Measurements from ENCODE around the gene PRDM15.
A peak's percentile ranks its signal among the peaks of the same experiment; 100 is the strongest.

Gene PRDM15

GRCh38 chr21:41779659-41780058 lies 99.5 kb downstream of the PRDM15 start:
- no peak overlapping the region for H3K4me3 ChIP-seq (ENCODE audit: low read length)
- H3K4me2 ChIP-seq (ENCODE audit: low read length), result no peak overlapping the region
- H3K9ac ChIP-seq (ENCODE audit: low read length), result no peak overlapping the region

GRCh38 chr21:41778930-41779600 lies 100.1 kb downstream of the PRDM15 start:
- H2AFZ ChIP-seq (ENCODE audit: low read depth, low read length), result no peak overlapping the region
- H3K9ac ChIP-seq (ENCODE audit: low read length), result no peak overlapping the region
- H3K4me1 ChIP-seq (ENCODE audit: low read length), result no peaks in the 10 kb centered on the region
- H3K4me3 ChIP-seq (ENCODE audit: low read length), result no peak overlapping the region
- H3K79me2 ChIP-seq (ENCODE audit: low read length), result no peaks in the 10 kb centered on the region
- no peak overlapping the region for H3K4me2 ChIP-seq (ENCODE audit: low read length)
- no peak overlapping the region for H3K27ac ChIP-seq (ENCODE audit: low read length)
- TF ChIP-seq EZH2phosphoT487 (IDR thresholded peaks at IDR 0.05; ENCODE audit: low read depth) (no peak), CTCF (IDR thresholded peaks at IDR 0.05; ENCODE audit: low read depth, low read length) (no peak)
- H4K20me1 ChIP-seq (ENCODE audit: insufficient read depth, low read length), result no peaks in the 10 kb centered on the region
- H3K36me3 ChIP-seq (replicated peaks; ENCODE audit: low read depth, low read length), result no peaks in the 10 kb centered on the region
- H3K9me3 ChIP-seq (ENCODE audit: insufficient read depth, low read length), result no peaks in the 10 kb centered on the region
- H3K27me3 ChIP-seq (ENCODE audit: low read depth, low read length), result peaks cover 5% of the 10 kb centered on the region

More at GRCh38 chr21:41779659-41780058, 99.5 kb downstream of the PRDM15 start:
- Histone ChIP-seq H3K27ac (ENCODE audit: low read length) (no peak overlapping the region), H3K9me3 (ENCODE audit: insufficient read depth, low read length) (no peaks in the 10 kb centered on the region), H3K79me2 (ENCODE audit: low read length) (no peaks in the 10 kb centered on the region), H4K20me1 (ENCODE audit: insufficient read depth, low read length) (no peaks in the 10 kb centered on the region), H3K4me1 (ENCODE audit: low read length) (no peaks in the 10 kb centered on the region), H2AFZ (ENCODE audit: low read depth, low read length) (no peak overlapping the region), H3K36me3 (replicated peaks; ENCODE audit: low read depth, low read length) (no peaks in the 10 kb centered on the region), H3K27me3 (ENCODE audit: low read depth, low read length) (peaks cover 6% of the 10 kb centered on the region)
- TF ChIP-seq EZH2phosphoT487 (IDR thresholded peaks at IDR 0.05; ENCODE audit: low read depth), result no peak
- TF ChIP-seq CTCF (IDR thresholded peaks at IDR 0.05; ENCODE audit: low read depth, low read length), result no peak

- H4K20me1 ChIP-seq (ENCODE audit: insufficient read depth, low read length), result no peaks in the 10 kb centered on the region
- H3K4me3 ChIP-seq (ENCODE audit: low read length), result no peak overlapping the region
- H3K27ac ChIP-seq (ENCODE audit: low read length), result no peak overlapping the region
- no peaks in the 10 kb centered on the region for H3K36me3 ChIP-seq (replicated peaks; ENCODE audit: low read depth, low read length)
- H3K9ac ChIP-seq (ENCODE audit: low read length), result no peak overlapping the region
- TF ChIP-seq EZH2phosphoT487 (IDR thresholded peaks at IDR 0.05; ENCODE audit: low read depth) (no peak), CTCF (IDR thresholded peaks at IDR 0.05; ENCODE audit: low read depth, low read length) (peak; percentile 42)
- H3K4me2 ChIP-seq (ENCODE audit: low read length), result no peak overlapping the region
- no peak overlapping the region for H2AFZ ChIP-seq (ENCODE audit: low read depth, low read length)
- no peaks in the 10 kb centered on the region for H3K9me3 ChIP-seq (ENCODE audit: insufficient read depth, low read length)
- no peaks in the 10 kb centered on the region for H3K79me2 ChIP-seq (ENCODE audit: low read length)
- H3K27me3 ChIP-seq (ENCODE audit: low read depth, low read length), result no peaks in the 10 kb centered on the region
- no peaks in the 10 kb centered on the region for H3K4me1 ChIP-seq (ENCODE audit: low read length)
Observed at GRCh38 chr21:41777951-41778815, 101.0 kb downstream of the PRDM15 start.

GRCh38 chr21:41776778-41777177 lies 102.4 kb downstream of the PRDM15 start:
- no peaks in the 10 kb centered on the region for H3K4me1 ChIP-seq (ENCODE audit: low read length)
- H4K20me1 ChIP-seq (ENCODE audit: insufficient read depth, low read length), result no peaks in the 10 kb centered on the region
- H3K4me3 ChIP-seq (ENCODE audit: low read length), result no peak overlapping the region
- H3K27ac ChIP-seq (ENCODE audit: low read length), result no peak overlapping the region
- no peak overlapping the region for H3K9ac ChIP-seq (ENCODE audit: low read length)
- H2AFZ ChIP-seq (ENCODE audit: low read depth, low read length), result no peak overlapping the region
- no peaks in the 10 kb centered on the region for H3K36me3 ChIP-seq (replicated peaks; ENCODE audit: low read depth, low read length)
- H3K27me3 ChIP-seq (ENCODE audit: low read depth, low read length), result no peaks in the 10 kb centered on the region
- TF ChIP-seq EZH2phosphoT487 (IDR thresholded peaks at IDR 0.05; ENCODE audit: low read depth) (no peak), CTCF (IDR thresholded peaks at IDR 0.05; ENCODE audit: low read depth, low read length) (no peak)
- no peaks in the 10 kb centered on the region for H3K9me3 ChIP-seq (ENCODE audit: insufficient read depth, low read length)
- no peaks in the 10 kb centered on the region for H3K79me2 ChIP-seq (ENCODE audit: low read length)
- H3K4me2 ChIP-seq (ENCODE audit: low read length), result no peak overlapping the region

Data from OCI-LY3 (cell line).